ENCODE measurements around the gene TMEM88.
A peak's percentile ranks its signal among the peaks of the same experiment; 100 is the strongest.

DNA sequence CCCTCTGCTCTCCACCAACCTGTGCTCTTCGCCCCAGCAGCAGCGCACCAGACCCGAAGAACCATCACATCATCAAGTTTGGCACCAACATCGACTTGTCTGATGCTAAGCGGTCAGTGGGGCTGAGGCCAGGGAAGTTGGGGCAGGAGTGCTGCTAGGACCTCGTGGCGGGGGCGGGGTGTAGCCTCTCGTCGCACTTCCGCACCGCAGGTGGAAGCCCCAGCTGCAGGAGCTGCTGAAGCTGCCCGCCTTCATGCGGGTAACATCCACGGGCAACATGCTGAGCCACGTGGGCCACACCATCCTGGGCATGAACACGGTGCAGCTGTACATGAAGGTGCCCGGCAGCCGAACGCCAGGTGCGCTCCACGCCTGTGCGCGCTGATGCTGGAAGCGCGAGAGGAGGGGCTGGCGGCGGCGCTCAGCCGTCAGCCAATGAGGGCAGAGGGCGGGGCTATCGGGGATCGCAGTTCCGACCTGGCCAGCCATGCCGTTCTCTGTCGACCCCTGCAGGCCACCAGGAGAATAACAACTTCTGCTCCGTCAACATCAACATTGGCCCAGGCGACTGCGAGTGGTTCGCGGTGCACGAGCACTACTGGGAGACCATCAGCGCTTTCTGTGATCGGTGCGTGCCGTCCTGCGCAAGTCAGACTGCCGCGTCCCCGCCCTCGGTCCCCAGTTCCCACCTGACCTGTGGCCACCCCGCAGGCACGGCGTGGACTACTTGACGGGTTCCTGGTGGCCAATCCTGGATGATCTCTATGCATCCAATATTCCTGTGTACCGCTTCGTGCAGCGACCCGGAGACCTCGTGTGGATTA, 3.2 kb upstream of the TMEM88 start:
- TF ChIP-seq, protein P1, sequence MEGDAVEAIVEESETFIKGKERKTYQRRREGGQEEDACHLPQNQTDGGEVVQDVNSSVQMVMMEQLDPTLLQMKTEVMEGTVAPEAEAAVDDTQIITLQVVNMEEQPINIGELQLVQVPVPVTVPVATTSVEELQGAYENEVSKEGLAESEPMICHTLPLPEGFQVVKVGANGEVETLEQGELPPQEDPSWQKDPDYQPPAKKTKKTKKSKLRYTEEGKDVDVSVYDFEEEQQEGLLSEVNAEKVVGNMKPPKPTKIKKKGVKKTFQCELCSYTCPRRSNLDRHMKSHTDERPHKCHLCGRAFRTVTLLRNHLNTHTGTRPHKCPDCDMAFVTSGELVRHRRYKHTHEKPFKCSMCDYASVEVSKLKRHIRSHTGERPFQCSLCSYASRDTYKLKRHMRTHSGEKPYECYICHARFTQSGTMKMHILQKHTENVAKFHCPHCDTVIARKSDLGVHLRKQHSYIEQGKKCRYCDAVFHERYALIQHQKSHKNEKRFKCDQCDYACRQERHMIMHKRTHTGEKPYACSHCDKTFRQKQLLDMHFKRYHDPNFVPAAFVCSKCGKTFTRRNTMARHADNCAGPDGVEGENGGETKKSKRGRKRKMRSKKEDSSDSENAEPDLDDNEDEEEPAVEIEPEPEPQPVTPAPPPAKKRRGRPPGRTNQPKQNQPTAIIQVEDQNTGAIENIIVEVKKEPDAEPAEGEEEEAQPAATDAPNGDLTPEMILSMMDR (IDR thresholded peaks at IDR 0.05; ENCODE audit: poor library complexity, severe bottlenecking) = peak; percentile 98
- no peak for TF ChIP-seq POLR2AphosphoS5 (IDR thresholded peaks at IDR 0.05)

Measured in neural cell (in vitro differentiated cells).